ENCODE results near the gene CCDC63.
"Not testable (repeated sequence)": the region's sequence is repeated elsewhere in the genome, so short reads cannot be mapped to it uniquely, and the experiment has no call there.

Gene CCDC63

DNA sequence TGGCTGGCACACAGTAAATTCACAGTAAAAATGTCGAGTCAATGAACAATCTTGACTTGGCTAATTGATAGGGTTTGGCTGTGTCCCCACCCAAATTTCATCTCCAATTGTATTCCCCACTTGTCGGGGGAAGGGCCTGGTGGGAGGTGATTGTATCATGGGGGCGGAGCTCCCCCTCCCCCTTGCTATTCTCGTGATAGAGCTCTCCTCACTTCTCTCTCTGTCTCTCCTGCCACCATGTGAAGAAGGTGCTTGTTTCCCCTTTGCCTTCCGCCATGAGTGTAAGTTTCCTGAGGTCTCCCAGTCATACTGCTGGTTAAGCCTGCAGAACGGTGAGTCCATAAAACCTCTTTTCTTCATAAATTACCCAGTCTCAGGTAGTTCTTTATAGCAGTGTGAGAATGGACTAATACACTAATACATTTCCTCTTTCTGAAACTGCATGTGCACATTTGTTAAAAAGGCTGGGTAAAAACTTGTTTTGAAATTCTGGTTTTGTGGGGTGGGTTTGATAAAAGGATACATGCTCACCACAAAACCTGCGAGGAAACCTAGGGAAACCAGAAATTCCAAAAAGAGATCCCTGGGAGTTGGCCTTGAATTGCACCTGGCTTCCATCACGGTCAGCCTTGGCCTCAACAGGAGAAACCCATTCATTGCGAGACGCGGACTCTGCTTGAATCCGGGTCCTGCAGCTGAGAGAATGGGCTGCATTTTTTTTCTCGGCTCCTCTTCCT is 89.7 kb downstream of the CCDC63 start:
- Mint-ChIP-seq H3K36me3 (no peaks in the 10 kb centered on the region), H3K4me3 (no peak overlapping the region), H3K27ac (peak overlapping the region; percentile 52), H3K4me1 (peaks cover 7% of the 10 kb centered on the region), H3K9me3 (no peaks in the 10 kb centered on the region)
- DNase-seq (ENCODE audit: low spot score in 2 of 2) (no peak), ATAC-seq (no peak)

DNA sequence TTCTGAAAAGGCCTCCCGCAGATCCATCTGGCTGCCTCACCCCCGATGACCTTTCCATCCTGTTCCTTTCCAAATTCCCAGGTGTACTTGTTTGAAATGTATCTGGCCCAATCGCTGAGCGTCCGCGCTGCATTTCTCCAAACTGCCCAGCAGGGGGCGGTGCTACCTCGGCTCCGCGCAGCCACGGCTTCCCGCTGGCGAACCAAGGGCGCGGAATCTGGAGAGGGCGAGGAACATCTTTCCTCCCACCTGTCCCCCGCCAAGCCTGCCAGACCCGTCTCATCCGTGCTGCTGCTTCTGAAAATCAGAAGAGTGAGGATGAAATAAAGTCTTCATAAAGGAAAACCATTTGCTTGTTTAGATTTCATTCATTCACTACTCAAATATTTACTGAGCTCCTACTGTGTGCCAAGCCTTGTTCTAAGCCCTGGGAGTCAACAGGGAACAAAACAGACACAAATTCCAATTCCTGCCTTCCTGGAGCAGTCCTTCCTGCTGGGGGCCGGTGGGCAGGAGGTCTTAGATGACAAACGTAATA is 90.4 kb downstream of the CCDC63 start:
- Mint-ChIP-seq H3K4me1 (peaks cover 7% of the 10 kb centered on the region), H3K4me3 (no peak overlapping the region), H3K27ac (peak overlapping the region; percentile 52), H3K9me3 (no peaks in the 10 kb centered on the region), H3K36me3 (no peaks in the 10 kb centered on the region)
- peak; percentile 53 to 76 for DNase-seq (ENCODE audit: low spot score in 2 of 2)
- peak; percentile 49 for ATAC-seq

DNA sequence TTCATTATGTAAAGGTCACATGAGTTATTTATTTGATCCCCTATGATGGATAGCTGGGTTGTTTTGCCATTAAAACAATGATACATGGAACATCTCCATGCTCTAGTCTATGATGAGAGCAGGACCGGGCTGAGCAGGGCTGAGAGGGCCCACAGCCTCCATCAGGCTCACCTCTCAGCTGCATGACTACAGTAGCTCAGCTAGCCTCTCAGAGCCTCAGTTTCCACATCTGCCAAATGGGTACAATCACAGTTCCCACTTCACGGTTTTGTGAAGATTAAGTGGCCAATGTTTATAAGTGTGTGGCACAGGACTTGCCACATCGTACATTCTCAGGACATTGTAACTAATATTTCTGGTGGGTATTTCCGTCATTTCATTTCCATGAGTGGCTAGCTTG is 93.5 kb downstream of the CCDC63 start:
- Mint-ChIP-seq H3K4me1 (peaks cover 7% of the 10 kb centered on the region), H3K36me3 (no peaks in the 10 kb centered on the region), H3K27ac (no peak overlapping the region), H3K9me3 (peaks cover 3% of the 10 kb centered on the region), H3K4me3 (no peak overlapping the region)
- ATAC-seq (no peak), DNase-seq (ENCODE audit: low spot score in 2 of 2) (no peak)

DNA sequence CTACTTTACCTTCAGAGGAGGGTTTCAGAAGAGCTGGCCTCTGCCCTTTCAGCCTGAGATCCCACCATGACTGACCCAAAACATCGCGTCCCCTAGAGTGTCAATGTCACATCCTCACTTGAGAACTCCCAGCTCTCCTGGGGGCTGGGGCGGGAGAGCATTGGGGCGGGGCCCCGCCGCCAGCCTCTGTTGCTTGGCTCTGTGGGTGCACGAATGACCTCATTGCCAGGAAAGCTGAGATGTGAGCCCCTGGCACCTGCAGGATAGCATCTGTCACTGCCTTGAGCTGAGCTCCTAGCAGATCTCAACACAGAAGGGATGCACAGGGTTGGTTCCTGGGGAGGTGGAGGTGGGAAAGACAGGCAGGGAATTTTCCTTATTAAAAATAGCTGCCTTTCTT is 94.1 kb downstream of the CCDC63 start:
- H3K9me3 Mint-ChIP-seq, result peaks cover 3% of the 10 kb centered on the region
- peaks cover 7% of the 10 kb centered on the region for H3K4me1 Mint-ChIP-seq
- no peak for ATAC-seq
- DNase-seq (ENCODE audit: low spot score in 2 of 2), result no peak
- H3K27ac Mint-ChIP-seq, result no peak overlapping the region
- H3K36me3 Mint-ChIP-seq, result no peaks in the 10 kb centered on the region
- no peak overlapping the region for H3K4me3 Mint-ChIP-seq

DNA sequence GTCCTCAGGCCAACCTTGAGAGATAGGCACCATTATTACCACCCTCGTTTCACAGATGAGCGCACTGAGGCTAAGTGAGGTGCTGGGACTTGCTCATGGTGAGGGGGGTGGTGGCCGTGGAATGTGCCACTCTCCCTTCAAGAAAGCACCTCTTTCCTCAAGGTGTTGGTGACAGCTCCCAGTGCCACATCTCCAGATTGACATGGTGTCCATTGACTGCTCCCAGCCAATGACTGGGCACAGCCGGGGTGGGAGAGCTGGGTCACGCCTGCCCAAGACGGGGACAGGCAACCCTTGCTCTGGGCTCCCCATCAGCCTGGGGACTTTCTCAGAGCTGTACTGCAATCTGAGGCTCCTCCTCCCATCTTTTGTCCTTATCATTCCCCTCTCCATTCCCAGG is 94.6 kb downstream of the CCDC63 start:
- DNase-seq (ENCODE audit: low spot score in 2 of 2) (no peak), ATAC-seq (no peak)
- peaks cover 7% of the 10 kb centered on the region for H3K4me1 Mint-ChIP-seq
- H3K4me3 Mint-ChIP-seq, result no peak overlapping the region
- peaks cover 3% of the 10 kb centered on the region for H3K9me3 Mint-ChIP-seq
- H3K27ac Mint-ChIP-seq, result no peak overlapping the region
- H3K36me3 Mint-ChIP-seq, result no peaks in the 10 kb centered on the region

DNA sequence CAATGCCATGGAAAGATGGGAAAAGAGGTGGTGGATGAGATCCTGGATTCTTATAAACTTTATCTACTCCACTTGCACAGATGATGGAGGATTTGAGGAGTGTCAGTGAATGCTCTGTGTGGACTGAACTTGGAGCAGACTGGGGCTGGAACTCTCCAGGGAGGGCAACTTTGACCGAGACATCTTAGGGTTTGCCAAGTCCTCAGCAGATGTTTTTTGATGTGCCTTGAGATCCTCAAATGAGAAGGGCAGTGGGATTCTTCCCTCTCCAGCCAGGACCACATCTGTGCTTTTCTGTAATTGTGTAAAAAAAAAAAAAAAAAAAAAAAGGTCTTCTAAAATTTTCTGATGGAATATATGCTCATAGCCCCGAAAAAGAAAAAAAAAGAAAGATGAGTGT is 96.6 kb downstream of the CCDC63 start:
- ATAC-seq (no peak), DNase-seq (ENCODE audit: low spot score in 2 of 2) (no peak)
- Mint-ChIP-seq H3K4me3 (no peak overlapping the region), H3K27ac (no peak overlapping the region), H3K4me1 (no peaks in the 10 kb centered on the region), H3K36me3 (no peaks in the 10 kb centered on the region), H3K9me3 (peaks cover 3% of the 10 kb centered on the region)

DNA sequence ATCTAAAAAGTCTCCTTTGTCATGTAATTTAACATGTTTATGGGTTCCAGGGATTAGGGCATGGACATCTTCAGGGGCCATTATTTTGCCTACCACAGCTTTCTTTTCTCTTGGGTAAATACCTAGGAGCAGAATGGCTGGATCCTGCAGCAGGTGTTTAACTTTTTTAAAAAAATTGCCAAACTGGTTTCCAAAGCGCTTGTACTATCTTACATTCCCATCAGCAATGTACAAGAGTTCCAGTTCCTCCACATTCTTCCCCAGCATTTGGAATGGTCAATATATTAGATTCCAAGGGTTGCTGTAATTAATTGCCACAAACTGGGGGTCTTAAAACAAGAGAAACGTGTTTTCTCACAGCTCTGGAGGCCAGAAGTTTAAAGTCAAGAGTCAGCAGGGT is 101.3 kb downstream of the CCDC63 start:
- Mint-ChIP-seq H3K9me3 (peaks cover 3% of the 10 kb centered on the region), H3K27ac (no peak overlapping the region), H3K36me3 (no peaks in the 10 kb centered on the region), H3K4me1 (no peaks in the 10 kb centered on the region), H3K4me3 (no peak overlapping the region)
- ATAC-seq (no peak), DNase-seq (ENCODE audit: low spot score in 2 of 2) (no peak)

DNA sequence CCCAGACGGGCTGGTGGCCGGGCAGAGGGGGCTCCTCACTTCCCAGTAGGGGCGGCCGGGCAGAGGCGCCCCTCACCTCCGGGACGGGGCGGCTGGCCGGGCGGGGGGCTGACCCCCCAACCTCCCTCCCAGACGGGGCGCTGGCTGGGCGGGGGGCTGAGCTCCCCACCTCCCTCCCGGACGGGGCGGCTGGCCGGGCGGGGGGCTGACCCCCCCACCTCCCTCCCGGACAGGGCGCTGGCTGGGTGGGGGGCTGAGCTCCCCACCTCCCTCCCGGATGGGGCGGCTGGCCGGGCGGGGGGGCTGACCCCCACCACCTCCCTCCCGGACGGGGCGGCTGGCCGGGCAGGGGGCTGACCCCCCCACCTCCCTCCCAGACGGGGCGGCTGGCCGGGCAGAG is 103.7 kb downstream of the CCDC63 start:
- not testable (repeated sequence) for ATAC-seq, H3K4me1 Mint-ChIP-seq, H3K27ac Mint-ChIP-seq

DNA sequence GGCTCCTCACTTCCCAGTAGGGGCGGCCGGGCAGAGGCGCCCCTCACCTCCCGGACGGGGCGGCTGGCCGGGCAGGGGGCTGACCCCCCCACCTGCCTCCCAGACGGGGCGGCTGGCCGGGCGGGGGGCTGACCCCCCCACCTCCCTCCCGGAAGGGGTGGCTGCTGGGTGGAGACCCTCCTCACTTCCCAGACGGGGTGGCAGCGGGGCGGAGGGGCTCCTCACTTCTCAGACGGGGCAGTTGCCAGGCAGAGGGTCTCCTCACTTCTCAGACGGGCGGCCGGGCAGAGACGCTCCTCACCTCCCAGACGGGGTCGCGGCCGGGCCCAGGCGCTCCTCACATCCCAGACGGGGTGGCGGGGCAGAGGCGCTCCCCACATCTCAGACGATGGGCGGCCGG is 104.1 kb downstream of the CCDC63 start:
- not testable (repeated sequence) for H3K36me3 Mint-ChIP-seq; H3K4me3 Mint-ChIP-seq; ATAC-seq; DNase-seq (ENCODE audit: low spot score in 2 of 2); H3K27ac Mint-ChIP-seq; H3K9me3 Mint-ChIP-seq; H3K4me1 Mint-ChIP-seq

More for the DNA sequence above, 103.7 kb downstream of the CCDC63 start:
- DNase-seq (ENCODE audit: low spot score in 2 of 2); H3K9me3 Mint-ChIP-seq; H3K4me3 Mint-ChIP-seq; H3K36me3 Mint-ChIP-seq: not testable (repeated sequence)

Data from stimulated activated effector memory CD8-positive, alpha-beta T cell treated with anti-CD3 and anti-CD28 coated beads, Interleukin-12 subunit alpha, Interleukin-12 subunit beta, amount 100 ng/mL, for 72 hours (primary cell).